Measurements from ENCODE around the gene TLR6. TPM values are rescaled to one million over a fixed set of nuclear protein-coding genes. Genes with fewer than 3 reads are reported as not detected.

Gene TLR6
- total RNA-seq, 1 experiment from 2014 or later: 0.11 TPM

DNA sequence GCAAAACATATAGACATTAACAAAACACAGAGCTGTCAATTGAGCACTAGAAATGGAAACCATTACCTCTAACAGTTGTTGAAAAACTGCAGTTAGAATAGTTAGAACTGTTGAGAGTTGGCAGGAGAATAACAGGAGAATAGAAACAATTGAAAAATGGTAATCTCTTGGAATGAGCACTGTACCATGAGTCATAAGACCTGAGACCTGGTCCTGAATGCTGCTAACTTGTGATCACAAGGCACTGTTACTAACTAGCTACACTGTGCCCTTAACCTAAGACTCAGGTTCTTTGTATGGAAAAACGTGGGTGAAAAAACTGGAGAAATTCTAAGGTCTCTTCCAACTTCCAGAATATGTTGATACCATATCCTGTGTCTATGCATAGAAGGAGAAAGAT, 40.3 kb upstream of the TLR6 start (continued):
- no peak for TF ChIP-seq PRDM15 (CRISPR knock-in tag; IDR thresholded peaks at IDR 0.05)
- TF ChIP-seq, protein P1, sequence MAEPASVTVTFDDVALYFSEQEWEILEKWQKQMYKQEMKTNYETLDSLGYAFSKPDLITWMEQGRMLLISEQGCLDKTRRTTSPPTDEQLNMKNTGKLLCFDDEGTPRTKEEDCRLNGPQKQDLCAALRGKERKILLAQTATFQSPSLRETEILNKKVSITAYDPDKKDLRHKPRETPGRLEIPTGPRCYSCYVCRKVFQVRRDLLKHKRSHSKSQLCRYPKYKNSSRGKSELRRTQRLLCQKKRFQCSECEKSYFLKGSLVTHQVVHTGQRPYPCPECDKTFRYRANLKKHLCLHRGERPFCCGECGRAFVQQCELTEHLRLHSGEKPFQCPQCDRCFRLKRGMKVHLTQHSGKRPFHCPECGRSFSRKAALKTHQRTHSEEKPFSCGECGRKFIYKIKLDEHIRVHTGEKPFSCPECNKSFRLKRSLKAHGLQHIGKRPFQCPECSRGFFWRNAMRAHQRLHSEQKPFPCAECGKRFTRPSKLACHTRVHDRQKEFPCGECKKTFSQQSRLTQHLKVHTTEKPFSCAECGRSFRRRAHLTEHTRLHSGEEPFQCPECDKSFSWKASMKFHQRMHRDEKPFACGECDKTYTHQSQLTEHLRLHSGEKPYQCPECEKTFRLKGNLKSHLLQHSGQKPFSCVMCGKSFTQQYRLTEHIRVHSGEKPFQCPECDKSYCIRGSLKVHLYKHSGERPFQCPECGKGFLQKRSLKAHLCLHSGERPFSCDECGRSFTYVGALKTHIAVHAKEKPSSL (CRISPR knock-in tag; conservative IDR thresholded peaks at IDR 0.05): no peak

DNA sequence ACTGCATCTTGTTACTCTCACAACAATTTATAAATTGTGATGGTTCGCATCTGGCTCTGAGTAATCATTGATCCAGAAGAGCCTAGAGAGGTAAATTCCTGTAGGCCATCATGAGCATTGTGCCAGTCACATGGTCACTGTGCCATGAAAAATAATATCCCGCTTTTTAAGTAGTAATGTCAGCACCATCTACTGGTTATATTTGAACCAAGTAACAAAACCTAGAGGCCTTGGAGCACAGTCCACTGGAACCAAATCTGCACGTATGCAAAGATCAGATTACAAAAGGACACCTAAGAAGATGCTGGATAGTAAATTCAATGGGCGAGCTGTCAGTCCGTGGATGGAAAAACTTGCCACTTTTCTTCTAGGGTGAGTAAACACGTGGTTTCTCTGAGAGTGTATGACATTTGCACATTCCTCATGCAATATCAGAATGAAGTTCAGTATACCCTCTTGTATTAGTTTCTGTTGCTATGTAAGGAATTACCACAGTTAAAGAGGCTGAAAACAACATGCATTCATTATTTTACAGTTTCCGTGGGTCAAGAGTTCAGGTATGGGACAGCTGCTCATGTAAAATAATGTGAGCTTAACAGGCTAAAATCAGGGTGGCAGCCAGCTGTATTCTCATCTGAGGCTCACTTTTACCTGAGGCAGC, 37.8 kb upstream of the TLR6 start:
- Mint-ChIP-seq H3K4me1 (peaks cover 12% of the 10 kb centered on the region), H3K4me3 (no peak overlapping the region), H3K9me3 (peaks cover 3% of the 10 kb centered on the region), H3K27me3 (ENCODE audit: low read depth) (no peaks in the 10 kb centered on the region), H3K36me3 (peaks cover 5% of the 10 kb centered on the region), H3K27ac (no peak overlapping the region)
- CTCF ChIA-PET: interaction anchor here (1.2 kb wide), 1 partner anchor 23 kb away, joined by 3 read pairs; no protein-coding TSS in a partner anchor
- TF ChIP-seq SMAD3 (CRISPR knock-in tag; IDR thresholded peaks at IDR 0.05; ENCODE audit: borderline replicate concordance) (no peak), EMX1 (CRISPR knock-in tag; IDR thresholded peaks at IDR 0.05) (no peak), IRF2 (CRISPR knock-in tag; IDR thresholded peaks at IDR 0.05; ENCODE audit: borderline replicate concordance, low read depth) (no peak), GTF2I (CRISPR knock-in tag; conservative IDR thresholded peaks at IDR 0.05) (no peak), ZNF219 (CRISPR knock-in tag; IDR thresholded peaks at IDR 0.05; ENCODE audit: borderline replicate concordance) (no peak), MYBL2 (CRISPR knock-in tag; IDR thresholded peaks at IDR 0.05) (no peak), ETV6 (CRISPR knock-in tag; IDR thresholded peaks at IDR 0.05) (no peak), NFATC4 (CRISPR knock-in tag; IDR thresholded peaks at IDR 0.05) (no peak), GRHL2 (CRISPR knock-in tag; IDR thresholded peaks at IDR 0.05; ENCODE audit: insufficient replicate concordance, severe bottlenecking) (no peak), OVOL2 (CRISPR knock-in tag; IDR thresholded peaks at IDR 0.05; ENCODE audit: borderline replicate concordance) (no peak), ELF4 (CRISPR knock-in tag; IDR thresholded peaks at IDR 0.05; ENCODE audit: low read depth) (no peak), ARID4B (CRISPR knock-in tag; IDR thresholded peaks at IDR 0.05; ENCODE audit: borderline replicate concordance) (no peak), TP53 (CRISPR knock-in tag; IDR thresholded peaks at IDR 0.05) (no peak), GABPB1 (CRISPR knock-in tag; IDR thresholded peaks at IDR 0.05) (no peak), ZNF263 (CRISPR knock-in tag; IDR thresholded peaks at IDR 0.05; ENCODE audit: low read depth) (no peak), NFYB (CRISPR knock-in tag; conservative IDR thresholded peaks at IDR 0.05; ENCODE audit: low read depth) (no peak), NR1H2 (CRISPR knock-in tag; IDR thresholded peaks at IDR 0.05) (no peak), SMAD4 (CRISPR knock-in tag; IDR thresholded peaks at IDR 0.05) (no peak)
- TF ChIP-seq, protein P2, sequence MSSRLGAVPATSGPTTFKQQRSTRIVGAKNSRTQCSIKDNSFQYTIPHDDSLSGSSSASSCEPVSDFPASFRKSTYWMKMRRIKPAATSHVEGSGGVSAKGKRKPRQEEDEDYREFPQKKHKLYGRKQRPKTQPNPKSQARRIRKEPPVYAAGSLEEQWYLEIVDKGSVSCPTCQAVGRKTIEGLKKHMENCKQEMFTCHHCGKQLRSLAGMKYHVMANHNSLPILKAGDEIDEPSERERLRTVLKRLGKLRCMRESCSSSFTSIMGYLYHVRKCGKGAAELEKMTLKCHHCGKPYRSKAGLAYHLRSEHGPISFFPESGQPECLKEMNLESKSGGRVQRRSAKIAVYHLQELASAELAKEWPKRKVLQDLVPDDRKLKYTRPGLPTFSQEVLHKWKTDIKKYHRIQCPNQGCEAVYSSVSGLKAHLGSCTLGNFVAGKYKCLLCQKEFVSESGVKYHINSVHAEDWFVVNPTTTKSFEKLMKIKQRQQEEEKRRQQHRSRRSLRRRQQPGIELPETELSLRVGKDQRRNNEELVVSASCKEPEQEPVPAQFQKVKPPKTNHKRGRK (CRISPR knock-in tag; IDR thresholded peaks at IDR 0.05; ENCODE audit: borderline replicate concordance): no peak
- TF ChIP-seq, protein P1 (CRISPR knock-in tag; conservative IDR thresholded peaks at IDR 0.05): no peak
- POLR2A ChIA-PET: no interaction called here
- no peak for ATAC-seq
- DNase-seq (ENCODE audit: low spot score): no peak
